ENCODE measurements around the gene EFCAB6. TPM values are rescaled to one million over a fixed set of nuclear protein-coding genes. Genes with fewer than 3 reads are reported as not detected.

EFCAB6 gene
- total and polyA plus RNA-seq, 8 donors: 0.29 to 10.5 (median 3.5) TPM

DNA sequence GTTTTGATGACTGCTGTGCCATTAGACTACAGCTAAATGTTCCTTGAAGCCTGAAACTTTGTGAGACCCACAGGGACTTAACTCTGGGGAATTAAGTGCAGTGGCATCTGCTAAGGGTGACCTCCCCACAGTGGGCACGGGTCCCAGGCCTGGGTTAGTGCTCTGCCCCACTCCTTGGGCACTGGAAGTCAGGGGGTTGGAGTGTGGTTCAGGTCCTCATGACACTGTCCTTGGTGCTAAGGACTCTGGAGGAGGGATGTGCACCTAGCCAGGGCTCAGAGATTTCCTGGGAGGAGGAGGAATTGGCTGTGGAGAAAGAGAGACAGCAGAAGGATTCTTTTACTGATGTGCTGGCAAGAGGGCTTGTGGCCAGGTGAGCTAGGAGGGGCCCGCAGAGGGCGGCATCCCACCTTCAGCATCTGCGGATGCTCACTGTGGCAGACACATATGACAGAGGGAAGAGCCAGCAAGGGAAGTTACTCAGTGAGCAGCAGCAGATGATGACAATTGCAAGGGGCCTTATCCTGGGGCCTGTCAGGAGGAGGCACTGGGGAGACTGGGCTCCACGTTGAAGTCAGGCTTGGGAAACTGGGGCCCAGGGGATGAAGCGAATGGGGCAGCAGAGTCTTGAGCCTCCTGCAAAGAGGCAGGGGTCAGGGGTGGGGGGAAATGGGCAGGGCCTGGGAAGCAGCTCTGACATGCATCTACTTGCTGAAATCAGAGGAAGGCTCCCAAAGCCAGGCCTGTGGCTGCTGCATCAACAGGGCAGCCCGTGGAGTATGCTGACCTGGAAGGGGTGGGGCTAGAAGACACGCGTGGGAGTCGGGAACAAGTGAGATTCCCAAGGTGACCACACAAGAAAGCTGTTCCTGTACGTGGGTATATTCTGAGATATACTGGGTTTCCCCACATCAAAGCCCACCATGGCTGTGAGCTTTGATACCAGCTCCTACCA is 256.3 kb downstream of the EFCAB6 start:
- no peaks in the 10 kb centered on the region for H3K4me1 ChIP-seq
- H3K27ac ChIP-seq: no peak overlapping the region
- WGBS, 5 donors: 72 to 82% (median 75%) methylated on average over 9 to 11 of the region's 11 CpGs
- H3K27me3 ChIP-seq: no peaks in the 10 kb centered on the region
- H3K36me3 ChIP-seq: no peaks in the 10 kb centered on the region
- TF ChIP-seq EP300 (IDR thresholded peaks at IDR 0.05): no peak
- TF ChIP-seq, protein P1, sequence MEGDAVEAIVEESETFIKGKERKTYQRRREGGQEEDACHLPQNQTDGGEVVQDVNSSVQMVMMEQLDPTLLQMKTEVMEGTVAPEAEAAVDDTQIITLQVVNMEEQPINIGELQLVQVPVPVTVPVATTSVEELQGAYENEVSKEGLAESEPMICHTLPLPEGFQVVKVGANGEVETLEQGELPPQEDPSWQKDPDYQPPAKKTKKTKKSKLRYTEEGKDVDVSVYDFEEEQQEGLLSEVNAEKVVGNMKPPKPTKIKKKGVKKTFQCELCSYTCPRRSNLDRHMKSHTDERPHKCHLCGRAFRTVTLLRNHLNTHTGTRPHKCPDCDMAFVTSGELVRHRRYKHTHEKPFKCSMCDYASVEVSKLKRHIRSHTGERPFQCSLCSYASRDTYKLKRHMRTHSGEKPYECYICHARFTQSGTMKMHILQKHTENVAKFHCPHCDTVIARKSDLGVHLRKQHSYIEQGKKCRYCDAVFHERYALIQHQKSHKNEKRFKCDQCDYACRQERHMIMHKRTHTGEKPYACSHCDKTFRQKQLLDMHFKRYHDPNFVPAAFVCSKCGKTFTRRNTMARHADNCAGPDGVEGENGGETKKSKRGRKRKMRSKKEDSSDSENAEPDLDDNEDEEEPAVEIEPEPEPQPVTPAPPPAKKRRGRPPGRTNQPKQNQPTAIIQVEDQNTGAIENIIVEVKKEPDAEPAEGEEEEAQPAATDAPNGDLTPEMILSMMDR (IDR thresholded peaks at IDR 0.05): no peak
- TF ChIP-seq POLR2AphosphoS5 (IDR thresholded peaks at IDR 0.05): no peak
- no peak for TF ChIP-seq POLR2A (IDR thresholded peaks at IDR 0.05)
- H3K4me3 ChIP-seq: no peak overlapping the region
- intact Hi-C loops (cut with DNase I; ENCODE audit: low total_unique reads): no loop called here
- DNase-seq: no peak
- H3K9me3 ChIP-seq: peaks cover 0 to 12% (median 6%) of the 10 kb centered on the region in 4 donors

DNA sequence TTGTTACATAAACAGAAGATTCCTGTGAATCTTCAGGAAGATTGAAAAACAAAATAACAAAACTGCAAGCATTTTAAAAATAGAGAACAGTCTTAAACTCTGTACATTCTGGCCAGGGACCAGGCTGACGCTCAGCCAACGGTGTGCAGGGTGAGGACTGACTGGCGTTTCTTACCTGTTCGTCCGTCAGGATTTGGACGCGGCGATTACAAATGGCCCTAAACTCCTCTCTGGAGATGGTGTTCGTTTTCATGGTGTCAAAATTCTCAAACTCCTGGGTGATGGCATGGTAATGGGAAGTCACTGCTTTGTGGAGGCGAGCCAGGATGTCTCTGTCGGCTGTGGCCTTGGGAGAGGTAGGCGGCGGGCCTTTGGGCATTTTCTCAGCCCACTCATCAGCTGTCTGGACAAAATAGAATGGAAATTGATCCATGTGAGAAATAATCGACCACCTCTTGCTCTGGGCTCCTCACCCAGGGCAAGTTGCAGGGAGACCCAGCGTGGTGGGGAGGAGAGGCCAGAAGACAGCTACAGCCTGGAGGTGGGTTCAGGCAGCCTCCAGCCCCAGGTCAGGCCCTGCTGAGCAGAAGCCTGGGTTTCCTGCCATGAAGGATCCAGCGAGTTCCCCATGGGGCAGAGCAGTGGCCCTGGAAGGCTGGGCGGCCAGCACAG is 257.3 kb downstream of the EFCAB6 start:
- H3K4me3 ChIP-seq: no peak overlapping the region
- TF ChIP-seq POLR2A (IDR thresholded peaks at IDR 0.05) (no peak), EP300 (IDR thresholded peaks at IDR 0.05) (no peak), POLR2AphosphoS5 (IDR thresholded peaks at IDR 0.05) (no peak)
- TF ChIP-seq, protein P1 (IDR thresholded peaks at IDR 0.05): no peak
- H3K27ac ChIP-seq: no peak overlapping the region
- 87 to 96% (median 92%) methylated on average over 17 of the region's 17 CpGs for WGBS, 5 donors
- DNase-seq: no peak
- H3K9me3 ChIP-seq: peaks cover 0 to 12% (median 6%) of the 10 kb centered on the region in 4 donors
- H3K36me3 ChIP-seq: no peaks in the 10 kb centered on the region
- H3K27me3 ChIP-seq: no peaks in the 10 kb centered on the region
- H3K4me1 ChIP-seq: no peaks in the 10 kb centered on the region
- intact Hi-C loops (cut with DNase I; ENCODE audit: low total_unique reads): no loop called here

DNA sequence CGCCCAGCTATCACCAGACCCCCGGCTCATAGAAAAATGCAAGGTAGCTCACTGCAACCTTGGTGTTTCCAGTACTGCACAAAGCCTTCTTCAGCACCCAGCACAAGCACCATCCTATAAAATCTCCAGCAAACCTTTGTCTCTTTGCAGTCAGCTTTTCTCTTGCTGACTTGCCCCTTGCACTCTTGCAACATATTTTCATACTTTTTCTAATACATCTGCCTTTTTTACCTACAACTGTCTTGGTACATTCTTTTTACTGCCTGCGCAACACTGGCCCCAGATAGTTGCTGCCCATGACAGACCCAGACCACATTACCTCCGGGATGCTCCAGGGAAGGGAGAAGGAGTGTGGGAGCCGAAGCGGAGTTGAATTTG is 257.9 kb downstream of the EFCAB6 start:
- intact Hi-C loops (cut with DNase I; ENCODE audit: low total_unique reads): no loop called here
- no peaks in the 10 kb centered on the region for H3K36me3 ChIP-seq
- no peak for TF ChIP-seq POLR2AphosphoS5 (IDR thresholded peaks at IDR 0.05)
- TF ChIP-seq POLR2A (IDR thresholded peaks at IDR 0.05): no peak
- no peak for TF ChIP-seq EP300 (IDR thresholded peaks at IDR 0.05)
- TF ChIP-seq, protein P1 (IDR thresholded peaks at IDR 0.05): no peak
- peaks cover 0 to 12% (median 6%) of the 10 kb centered on the region in 4 donors for H3K9me3 ChIP-seq
- H3K27ac ChIP-seq: no peak overlapping the region
- 76 to 97% (median 89%) methylated on average over 6 of the region's 6 CpGs for WGBS, 5 donors
- no peaks in the 10 kb centered on the region for H3K4me1 ChIP-seq
- no peaks in the 10 kb centered on the region for H3K27me3 ChIP-seq
- DNase-seq: no peak
- no peak overlapping the region for H3K4me3 ChIP-seq

DNA sequence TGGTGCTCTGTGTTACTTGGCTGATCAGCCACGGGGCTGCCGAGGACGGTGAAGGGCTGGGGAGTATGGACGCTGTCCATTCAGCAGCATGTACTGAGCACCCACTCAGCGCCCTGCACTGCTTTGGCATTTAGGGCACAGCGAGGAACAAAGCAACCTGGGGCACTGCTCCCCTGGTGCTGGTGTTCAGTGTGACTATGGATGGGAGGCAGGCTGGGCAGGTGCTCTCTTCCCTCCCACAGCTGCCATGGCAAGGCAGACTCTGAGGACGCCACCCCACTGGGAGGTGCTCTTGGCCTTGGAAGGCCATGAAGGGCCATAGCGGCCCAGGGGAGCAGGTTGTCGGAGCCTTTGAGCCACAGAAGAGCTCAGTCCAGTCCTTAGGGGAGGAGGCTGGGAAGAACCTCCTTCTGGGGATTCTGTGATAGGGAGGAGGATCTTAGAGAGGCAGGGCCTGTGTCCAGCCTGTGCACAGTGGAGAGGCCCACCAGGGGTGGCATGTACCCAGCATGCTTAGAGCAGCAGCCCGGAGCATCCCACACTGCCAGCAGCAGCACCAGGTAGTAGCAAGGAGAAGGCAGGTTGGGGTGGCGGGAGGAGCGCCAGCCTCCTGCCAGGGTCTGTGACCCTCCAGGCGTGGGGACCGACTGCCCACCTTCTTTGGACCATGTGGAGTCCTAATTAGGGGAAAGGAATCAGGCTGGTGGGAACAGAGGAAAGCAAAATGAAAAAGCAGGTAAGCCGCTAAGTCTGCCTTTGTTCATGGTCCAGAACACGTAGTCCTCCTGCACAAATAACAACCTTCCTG is 258.4 kb downstream of the EFCAB6 start:
- H3K4me1 ChIP-seq: no peaks in the 10 kb centered on the region
- no peaks in the 10 kb centered on the region for H3K36me3 ChIP-seq
- peaks cover 0 to 11% (median 5%) of the 10 kb centered on the region in 4 donors for H3K9me3 ChIP-seq
- no peak for DNase-seq
- H3K27me3 ChIP-seq: no peaks in the 10 kb centered on the region
- H3K27ac ChIP-seq: no peak overlapping the region
- TF ChIP-seq EP300 (IDR thresholded peaks at IDR 0.05) (no peak), POLR2AphosphoS5 (IDR thresholded peaks at IDR 0.05) (no peak), POLR2A (IDR thresholded peaks at IDR 0.05) (no peak)
- TF ChIP-seq, protein P1 (IDR thresholded peaks at IDR 0.05): no peak
- intact Hi-C loops (cut with DNase I; ENCODE audit: low total_unique reads): no loop called here
- WGBS, 5 donors: 92 to 95% (median 93%) methylated on average over 13 to 16 of the region's 16 CpGs
- H3K4me3 ChIP-seq: no peak overlapping the region
